GM20000 (cell line): ENCODE results near the gene PNPLA7.

Experiments used
- DNase-seq: peaks from one replicate; pipeline ENCODE4 v3.0.0; 2012; ENCODE audit warnings: low spot score
- TF ChIP-seq, protein P1 (sequence below): IDR thresholded peaks from 2 replicates; pipeline ENCODE4 v1.5.1; 2012; ENCODE audit warnings: mild to moderate bottlenecking, control low read depth; ENCODE audit errors: extremely low read depth, missing control alignments

PNPLA7 gene

DNA sequence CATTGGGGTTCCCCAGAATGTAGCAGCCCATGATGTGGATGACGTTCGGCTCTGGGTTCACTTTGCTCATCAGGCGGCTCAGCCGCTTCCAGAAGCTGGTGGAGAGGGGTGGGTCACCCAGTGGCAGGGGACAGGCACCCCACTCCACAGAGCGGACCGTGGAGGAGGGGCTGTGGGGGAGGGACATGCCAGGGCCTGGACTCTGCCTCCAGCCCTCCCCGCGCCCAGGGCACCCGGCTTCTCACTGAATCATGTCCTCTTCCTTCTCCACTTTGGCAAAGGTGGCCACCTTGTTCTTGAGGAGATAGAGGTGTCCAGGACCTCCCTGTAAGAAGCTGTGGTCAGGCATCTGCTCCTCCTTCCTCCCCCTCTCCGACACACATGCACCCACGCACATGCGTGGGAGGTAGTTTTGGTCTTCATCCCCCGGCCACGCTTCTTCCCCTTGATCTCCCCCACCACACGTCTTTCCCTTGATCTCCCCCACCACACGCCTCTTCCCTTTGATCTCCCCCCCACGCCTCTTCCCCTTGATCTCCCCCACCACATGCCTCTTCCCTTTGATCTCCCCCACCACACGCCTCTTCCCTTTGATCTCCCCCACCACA lies 100.2 kb downstream of the PNPLA7 start:
- no peak for DNase-seq
- TF ChIP-seq, protein P1, sequence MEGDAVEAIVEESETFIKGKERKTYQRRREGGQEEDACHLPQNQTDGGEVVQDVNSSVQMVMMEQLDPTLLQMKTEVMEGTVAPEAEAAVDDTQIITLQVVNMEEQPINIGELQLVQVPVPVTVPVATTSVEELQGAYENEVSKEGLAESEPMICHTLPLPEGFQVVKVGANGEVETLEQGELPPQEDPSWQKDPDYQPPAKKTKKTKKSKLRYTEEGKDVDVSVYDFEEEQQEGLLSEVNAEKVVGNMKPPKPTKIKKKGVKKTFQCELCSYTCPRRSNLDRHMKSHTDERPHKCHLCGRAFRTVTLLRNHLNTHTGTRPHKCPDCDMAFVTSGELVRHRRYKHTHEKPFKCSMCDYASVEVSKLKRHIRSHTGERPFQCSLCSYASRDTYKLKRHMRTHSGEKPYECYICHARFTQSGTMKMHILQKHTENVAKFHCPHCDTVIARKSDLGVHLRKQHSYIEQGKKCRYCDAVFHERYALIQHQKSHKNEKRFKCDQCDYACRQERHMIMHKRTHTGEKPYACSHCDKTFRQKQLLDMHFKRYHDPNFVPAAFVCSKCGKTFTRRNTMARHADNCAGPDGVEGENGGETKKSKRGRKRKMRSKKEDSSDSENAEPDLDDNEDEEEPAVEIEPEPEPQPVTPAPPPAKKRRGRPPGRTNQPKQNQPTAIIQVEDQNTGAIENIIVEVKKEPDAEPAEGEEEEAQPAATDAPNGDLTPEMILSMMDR = no peak

DNA sequence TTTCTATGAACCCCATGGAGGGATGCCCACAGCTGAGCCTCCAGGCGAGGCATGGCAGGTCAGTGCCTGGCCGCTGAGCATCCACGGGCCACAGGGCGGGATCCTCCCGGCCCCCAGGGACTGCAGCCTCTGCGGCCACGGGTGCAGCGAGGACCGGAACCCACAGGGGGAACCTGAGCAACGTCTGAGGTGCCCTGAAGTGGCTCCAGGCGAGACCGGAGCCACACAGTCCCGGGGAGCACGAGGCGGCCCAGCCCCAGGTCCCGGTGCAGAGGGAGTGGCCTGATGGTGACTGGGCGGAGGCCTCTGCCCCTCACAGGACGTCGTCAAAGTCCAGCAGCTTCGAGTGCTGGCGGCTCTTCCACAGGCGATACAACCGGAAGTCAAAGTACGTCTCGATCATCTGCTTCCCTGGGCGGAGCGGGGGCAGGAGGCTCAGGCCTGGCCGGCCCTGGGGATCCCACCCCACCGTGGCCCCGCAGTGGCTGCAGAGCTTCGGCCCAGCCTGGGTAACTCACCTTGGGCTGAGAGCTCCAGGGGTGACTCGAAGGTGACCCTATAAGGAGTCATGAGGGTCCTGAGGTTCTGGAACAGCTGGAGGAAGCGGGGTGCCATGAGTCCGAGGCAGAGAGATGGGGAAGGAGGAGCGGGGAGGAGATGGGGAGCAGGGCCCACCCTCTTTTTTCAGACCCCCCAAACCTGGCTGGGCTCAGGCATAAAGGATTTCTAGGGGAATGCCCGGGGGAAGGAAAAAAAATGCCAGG lies 100.9 kb downstream of the PNPLA7 start:
- DNase-seq = no peak
- TF ChIP-seq, protein P1 = no peak

DNA sequence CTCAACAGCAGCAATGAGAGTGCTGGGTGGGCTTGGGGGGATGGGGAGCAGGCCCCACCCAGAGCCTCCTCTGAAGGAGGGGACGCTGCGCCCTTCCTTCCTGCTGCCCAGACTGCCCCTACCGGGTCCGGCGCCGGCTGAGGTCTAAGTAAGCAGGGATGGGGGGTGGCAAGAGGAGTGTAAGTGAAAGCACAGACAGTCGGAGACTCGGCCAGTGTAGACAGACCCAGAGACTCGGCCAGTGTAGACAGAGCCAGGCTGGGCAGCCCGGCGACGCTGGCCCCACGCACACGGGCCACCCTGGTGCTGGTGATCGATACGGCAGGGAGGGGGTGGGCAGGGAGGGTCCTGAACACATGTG lies 101.6 kb downstream of the PNPLA7 start:
- no peak for DNase-seq
- TF ChIP-seq, protein P1 = no peak

DNA sequence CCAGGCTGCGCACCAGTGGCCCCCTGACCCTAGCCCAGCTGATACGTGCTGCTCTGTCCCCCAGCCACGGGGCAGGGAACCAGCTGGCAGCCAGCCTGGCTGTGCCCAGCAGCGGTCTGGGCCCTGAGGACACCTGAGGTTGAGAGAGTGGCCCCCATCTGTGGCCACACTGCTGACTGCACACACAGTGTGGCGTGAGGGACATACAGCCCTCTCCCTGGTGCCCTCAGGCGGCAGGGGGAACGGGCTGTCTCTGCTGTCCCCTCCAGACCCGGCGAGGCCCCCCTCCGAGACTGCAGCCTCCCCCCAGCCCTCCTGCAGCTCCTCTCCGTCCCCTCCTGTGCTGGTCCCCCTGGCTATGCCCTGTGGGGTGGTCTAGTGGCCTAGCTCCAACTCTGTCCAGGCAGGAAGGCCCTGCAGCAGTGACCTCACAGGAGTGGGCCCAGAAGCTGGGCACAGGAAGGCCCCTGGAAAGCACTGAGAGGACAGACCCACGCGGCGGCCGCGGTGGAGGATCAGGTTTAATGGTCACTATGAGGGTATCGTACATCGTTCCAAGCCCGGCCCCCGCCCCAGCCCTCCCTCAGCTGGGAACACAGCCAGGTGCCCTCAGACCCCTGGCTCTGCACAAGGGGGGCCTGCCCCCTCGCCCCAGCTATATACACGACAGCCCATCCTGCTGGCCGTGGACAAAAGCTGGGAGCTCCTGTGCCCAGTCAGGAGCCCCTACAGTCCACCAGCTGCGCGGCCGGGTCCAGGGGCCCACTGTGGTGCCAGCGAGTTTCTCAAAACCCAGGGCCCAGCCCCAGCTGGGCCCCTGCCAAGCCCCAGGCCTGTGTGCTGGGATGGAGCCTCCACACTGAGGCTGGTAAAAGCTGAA lies 102.2 kb downstream of the PNPLA7 start:
- TF ChIP-seq, protein P1 = no peak
- no peak for DNase-seq

DNA sequence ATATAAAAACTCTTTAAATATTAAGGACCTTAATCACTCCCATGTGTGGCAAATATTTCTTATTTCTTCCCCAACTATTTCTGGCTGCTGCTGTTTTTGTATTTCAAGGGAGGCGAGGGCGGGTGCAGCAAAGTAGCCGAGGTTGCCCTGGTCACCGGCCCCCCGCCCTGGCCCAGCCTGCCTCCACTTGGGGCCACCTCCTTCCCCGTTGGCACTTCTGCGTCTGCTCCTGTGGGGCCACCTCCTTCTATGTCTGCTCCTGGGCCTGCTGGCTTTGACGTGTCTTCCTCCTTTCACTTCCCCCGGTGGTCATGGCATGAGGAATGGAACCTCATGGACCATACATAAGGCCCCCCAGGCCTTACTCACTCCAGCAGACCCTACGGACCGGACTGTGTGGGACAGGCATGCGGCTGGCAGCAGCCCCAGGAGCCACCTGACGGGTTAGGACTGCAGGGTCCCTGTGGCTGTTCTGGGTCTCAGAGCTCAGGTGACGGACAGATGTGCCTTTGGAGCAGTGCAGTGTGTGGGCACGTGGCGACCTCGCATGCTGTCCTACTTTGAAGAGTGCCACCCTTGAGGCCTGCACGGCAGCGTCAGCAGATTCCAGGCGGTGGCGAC lies 103.2 kb downstream of the PNPLA7 start:
- DNase-seq = no peak
- TF ChIP-seq, protein P1 = no peak

DNA sequence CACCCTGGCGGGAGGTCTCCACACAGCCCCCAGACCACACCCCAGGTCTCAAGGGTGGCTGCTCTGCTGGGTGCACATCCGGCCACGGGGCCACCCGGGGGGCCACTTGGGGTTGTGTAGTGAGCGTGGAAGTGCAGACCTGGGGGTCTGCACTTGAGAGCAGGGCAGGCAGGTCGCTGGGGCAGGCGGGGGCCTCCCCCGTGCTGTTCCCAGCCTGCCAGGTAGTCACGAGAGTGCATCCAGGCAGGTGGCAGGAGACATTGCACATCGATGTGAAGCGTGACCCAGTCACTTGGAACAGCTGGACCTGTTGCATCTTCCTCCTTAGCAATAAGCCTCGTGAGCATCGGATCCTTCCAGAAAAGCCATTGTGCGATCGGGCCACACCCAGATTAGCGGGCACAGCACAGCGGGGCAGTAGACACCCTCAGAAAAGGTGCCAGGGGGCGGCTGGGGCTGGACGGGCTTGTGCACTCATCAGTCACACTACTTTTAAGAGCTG lies 104.2 kb downstream of the PNPLA7 start:
- DNase-seq = no peak
- TF ChIP-seq, protein P1 = no peak
